GM12891 (cell line): Measurements from ENCODE around the gene OR1E2.

Experiments
- PAX5 ChIP-seq: IDR thresholded peaks from 2 replicates; pipeline ENCODE4 v1.6.1; 2011; ENCODE audit warnings: low read length, moderate library complexity, mild to moderate bottlenecking; ENCODE audit not compliant: insufficient read depth, severe bottlenecking
- POLR2A ChIP-seq: IDR thresholded peaks from 2 replicates; pipeline ENCODE4 v1.6.1; 2011; ENCODE audit warnings: low read depth, low read length, control low read depth
- POLR2AphosphoS5 ChIP-seq: IDR thresholded peaks from 2 replicates; pipeline ENCODE4 v1.6.1; 2011; ENCODE audit warnings: low read depth, low read length, control low read depth
- POU2F2 ChIP-seq: IDR thresholded peaks from 2 replicates; pipeline ENCODE4 v1.6.1; 2011; ENCODE audit warnings: low read depth, mild to moderate bottlenecking, control low read depth, low read length, moderate library complexity
- SPI1 ChIP-seq: IDR thresholded peaks from 2 replicates; pipeline ENCODE4 v1.6.1; 2011; ENCODE audit warnings: low read depth, low read length, control low read depth
- TAF1 ChIP-seq: IDR thresholded peaks from 2 replicates; pipeline ENCODE4 v1.6.1; 2011; ENCODE audit warnings: low read depth, low read length, control low read depth

GRCh38 chr17:3385869-3386816 is 47.5 kb downstream of the OR1E2 start, which contains the start of gene OR3A2:
- TF ChIP-seq POU2F2 (no peak), POLR2A (no peak), POLR2AphosphoS5 (no peak), SPI1 (no peak), TAF1 (no peak), PAX5 (no peak)
